ENCODE results near the gene RFXANK.

The RFXANK gene

DNA sequence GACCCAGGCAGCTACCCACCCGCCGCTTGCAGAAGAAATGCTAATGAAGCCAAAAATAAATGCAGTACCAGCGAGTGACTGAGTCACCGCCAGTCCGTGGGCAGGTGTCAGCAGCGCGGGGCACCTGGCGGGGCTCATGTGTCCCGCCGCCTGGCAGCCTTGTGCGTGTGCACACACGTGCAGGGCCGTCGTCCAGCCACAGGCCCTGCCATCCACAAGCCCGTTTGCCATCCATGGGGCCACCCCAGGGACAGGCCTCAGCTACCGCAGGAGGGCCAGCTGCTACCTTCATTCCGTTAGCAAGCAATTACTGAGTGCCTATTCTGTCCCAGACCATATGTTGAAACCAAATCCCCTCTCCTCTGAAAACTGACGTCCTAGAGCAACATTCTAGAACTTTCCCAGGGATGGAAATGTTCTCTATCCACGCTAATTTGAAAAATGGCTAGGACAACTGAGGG lies 40.2 kb downstream of the RFXANK start:
- no peak for DNase-seq (ENCODE audit: low read depth)

DNA sequence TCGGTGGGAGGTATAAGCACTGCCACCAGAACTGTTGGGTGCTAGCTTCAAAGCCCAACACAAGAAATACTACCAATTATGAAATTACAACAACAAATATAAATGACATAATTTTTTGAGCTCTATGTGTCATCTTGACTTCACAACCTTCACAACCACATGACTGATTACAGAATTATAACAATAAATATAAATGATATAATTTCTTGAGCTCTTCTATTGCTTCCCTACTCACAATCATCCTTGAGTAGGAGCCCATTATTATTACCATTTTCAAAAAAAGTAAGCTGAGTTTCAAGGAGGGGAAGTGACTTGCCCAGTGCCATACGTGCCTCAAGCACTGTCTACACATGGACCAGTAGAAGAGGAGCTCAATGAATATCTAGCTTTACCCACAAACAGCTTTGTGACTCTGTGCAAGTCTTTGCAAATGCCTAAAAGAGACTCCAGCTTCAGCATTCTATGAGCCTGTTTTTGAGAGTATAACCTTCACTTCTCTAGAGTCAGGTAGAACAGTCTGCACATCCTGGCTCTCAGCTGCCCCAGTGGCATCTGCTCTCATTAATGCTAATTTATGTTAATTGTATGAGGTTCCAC lies 42.3 kb downstream of the RFXANK start:
- DNase-seq (ENCODE audit: low read depth), result no peak

DNA sequence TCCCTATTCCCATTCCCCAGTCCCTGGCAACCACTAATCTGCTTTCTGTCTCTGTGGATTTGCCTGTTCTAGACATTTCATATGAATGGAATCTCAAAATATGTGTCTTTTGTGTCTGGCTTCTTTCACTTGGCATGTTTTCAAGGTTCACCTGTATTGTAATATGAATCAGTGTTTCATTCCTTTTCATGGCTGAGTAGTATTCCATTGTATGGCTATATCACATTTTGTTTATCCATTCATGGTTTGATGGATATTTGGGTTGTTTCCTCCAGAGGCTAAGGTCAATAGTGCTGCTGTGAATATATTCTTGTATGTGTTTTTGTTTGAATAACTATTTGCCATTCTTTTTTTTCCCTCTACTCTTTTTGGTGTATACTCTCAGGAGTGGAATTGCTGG lies 44.1 kb downstream of the RFXANK start:
- DNase-seq (ENCODE audit: low read depth), result no peak

DNA sequence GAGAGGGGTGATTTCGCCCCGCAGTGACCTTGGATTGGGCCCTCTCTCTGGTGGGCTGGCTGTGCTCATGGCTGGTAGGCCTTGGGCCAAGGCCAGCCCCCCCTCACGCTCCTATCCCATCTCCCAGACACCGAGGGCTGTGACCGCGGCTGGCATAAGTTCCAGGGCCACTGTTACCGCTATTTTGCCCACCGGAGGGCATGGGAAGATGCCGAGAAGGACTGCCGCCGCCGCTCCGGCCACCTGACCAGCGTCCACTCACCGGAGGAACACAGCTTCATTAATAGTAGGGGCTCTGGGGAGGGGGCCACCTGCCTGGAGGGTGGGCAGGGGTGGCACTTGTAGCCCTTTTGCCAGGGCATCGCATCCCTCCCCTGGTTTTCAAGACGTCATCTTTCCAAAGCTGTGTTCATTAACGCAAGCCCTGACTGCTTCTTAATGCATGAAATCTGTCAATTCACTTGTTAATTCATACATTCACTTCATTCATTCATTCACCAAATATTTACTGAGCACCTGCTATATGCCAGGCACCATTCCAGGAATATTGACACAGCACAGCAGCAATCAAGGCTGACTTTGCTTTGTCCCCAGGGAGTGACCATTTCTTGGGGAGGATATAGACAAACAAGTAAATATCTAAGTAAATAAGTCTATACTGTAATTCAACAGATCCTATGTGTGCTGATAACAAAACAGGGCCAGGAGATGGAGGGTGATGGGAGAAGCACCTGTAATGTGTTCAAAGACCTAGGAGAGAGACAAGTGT lies 46.3 kb downstream of the RFXANK start:
- no peak for DNase-seq (ENCODE audit: low read depth)

DNA sequence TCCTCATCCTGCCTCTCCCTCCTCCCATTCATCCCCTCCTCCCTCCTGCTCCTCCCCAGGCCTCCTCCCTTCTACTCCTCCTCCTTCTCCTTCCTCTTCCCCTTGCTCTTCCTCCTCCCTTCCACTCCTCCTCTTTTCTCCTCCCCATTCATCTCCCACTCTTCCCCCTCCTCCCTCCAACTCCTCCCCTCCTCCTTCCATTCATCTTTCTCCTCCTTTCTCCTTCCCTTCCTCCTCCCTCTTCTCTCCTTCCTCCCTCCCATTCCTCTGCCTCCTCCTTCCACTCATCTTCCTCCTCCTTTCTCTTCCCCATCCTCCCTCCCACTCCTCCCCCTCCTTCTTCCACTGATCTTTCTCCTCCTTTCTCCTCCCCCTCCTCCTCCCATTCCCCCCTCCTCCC lies 47.6 kb downstream of the RFXANK start:
- no peak for DNase-seq (ENCODE audit: low read depth)

DNA sequence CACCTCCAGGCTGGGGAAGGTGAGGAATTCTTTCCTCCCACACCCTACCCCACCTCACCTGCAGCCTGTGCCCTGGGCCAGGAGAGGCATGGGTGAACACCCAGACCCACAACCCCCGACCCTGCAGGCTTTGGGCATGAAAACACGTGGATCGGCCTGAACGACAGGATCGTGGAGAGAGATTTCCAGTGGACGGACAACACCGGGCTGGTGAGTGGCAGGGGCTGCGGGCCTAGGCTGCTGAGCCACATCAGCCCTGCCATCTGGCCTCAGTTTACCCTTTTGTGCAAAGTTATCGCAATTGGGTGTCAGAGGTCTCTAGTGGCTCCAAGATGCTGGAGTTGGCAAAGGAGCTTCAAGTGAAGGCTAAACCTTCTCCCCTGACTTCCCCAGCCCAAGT lies 48.4 kb downstream of the RFXANK start:
- no peak for DNase-seq (ENCODE audit: low read depth)

DNA sequence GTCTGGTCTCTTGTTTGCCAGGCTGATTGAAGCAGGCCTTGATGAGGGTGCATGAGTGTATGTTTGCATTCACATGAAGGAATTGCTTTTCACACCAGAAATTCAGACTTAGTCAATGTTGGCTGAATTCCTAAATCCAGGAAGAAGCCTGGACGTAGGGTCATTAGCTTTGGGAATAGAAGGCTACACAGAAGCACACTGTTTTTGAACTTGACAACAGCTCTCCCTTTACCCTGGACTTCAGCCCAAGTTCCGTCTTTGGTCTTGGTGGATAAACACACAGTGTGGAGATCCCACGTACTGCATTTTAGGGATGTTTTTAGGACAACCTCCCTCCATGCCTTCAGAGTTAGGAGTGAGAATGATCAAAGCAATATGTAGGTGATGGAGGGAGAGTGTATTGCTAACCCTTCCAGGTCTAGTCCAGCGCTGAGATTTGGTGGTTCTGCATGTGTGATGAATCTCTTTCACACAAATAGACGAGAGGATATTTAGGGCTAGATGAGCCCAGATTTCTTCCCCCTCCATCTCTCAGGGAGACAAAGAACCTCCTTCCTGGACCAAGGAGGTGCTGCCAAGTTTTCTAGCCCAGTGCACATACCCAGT lies 58.2 kb downstream of the RFXANK start:
- no peak for DNase-seq (ENCODE audit: low read depth)
